ENCODE results near the gene AFF1. TPM values are rescaled to one million over a fixed set of nuclear protein-coding genes. Genes with fewer than 3 reads are reported as not detected.

AFF1 gene
- total and polyA plus RNA-seq, 2 experiments from 2014 or later, result 9.4 to 13.8 TPM

- H3K36me3 ChIP-seq (ENCODE audit: low read depth), result no peaks in the 10 kb centered on the region
- H3K27me3 ChIP-seq (replicated peaks; ENCODE audit: insufficient read depth), result no peaks in the 10 kb centered on the region
- no peaks in the 10 kb centered on the region for H3K9me2 ChIP-seq (ENCODE audit: insufficient read depth)
- no peak overlapping the region for H3K27ac ChIP-seq
- H4K20me1 ChIP-seq (ENCODE audit: insufficient read depth), result no peaks in the 10 kb centered on the region
- H2AFZ ChIP-seq, result no peak overlapping the region
- no peaks in the 10 kb centered on the region for H3F3A ChIP-seq (ENCODE audit: insufficient read depth)
- no peak overlapping the region for H3K4me3 ChIP-seq
- peaks cover 6% of the 10 kb centered on the region; the same call in 1 of the 2 replicates for H3K4me1 ChIP-seq (ENCODE audit: insufficient read depth)
- TF ChIP-seq EZH2 (IDR thresholded peaks at IDR 0.05; ENCODE audit: insufficient read depth, poor library complexity, severe bottlenecking), result no peak
- no peak for TF ChIP-seq EZH2phosphoT487 (IDR thresholded peaks at IDR 0.05; ENCODE audit: insufficient read depth, low read depth)
- no peaks in the 10 kb centered on the region for H3K9me3 ChIP-seq (ENCODE audit: low read depth)
- H3K79me2 ChIP-seq (ENCODE audit: insufficient read depth), result peaks cover 6% of the 10 kb centered on the region; the same call in 1 of the 2 replicates
- in situ Hi-C loops (cut with MboI), result no loop called here
- DNase-seq, result no peak
- no peak overlapping the region for H3K4me2 ChIP-seq (ENCODE audit: unreplicated experiment)
- no peak overlapping the region for H3K9ac ChIP-seq
Measured at GRCh38 chr4:86971355-86971683, 36.5 kb downstream of the AFF1 start.

DNA sequence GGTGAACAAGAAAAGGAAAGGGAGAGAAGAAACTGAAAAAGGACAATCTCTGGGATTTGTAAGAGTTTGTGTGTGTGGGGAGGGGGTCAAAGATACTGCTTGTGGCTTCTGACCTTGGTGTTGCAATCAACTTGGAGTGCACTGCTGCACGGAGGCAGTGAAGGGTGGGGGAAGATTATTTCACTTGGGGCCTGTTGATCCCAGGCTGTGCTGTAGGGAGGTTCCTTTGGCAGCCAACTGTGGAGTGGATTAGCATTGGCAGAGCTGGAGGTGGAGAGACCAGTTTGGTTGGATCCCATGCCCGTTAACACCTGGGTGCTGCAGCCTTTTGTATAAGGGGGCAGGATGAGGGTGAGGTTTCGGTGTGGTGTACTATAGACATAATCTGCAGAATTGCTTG, 38.2 kb downstream of the AFF1 start:
- TF ChIP-seq EZH2 (IDR thresholded peaks at IDR 0.05; ENCODE audit: insufficient read depth, poor library complexity, severe bottlenecking), result no peak
- H3K79me2 ChIP-seq (ENCODE audit: insufficient read depth), result no peaks in the 10 kb centered on the region
- H3K27ac ChIP-seq, result no peak overlapping the region
- no peaks in the 10 kb centered on the region for H3F3A ChIP-seq (ENCODE audit: insufficient read depth)
- DNase-seq, result no peak
- no peak overlapping the region for H2AFZ ChIP-seq
- no peaks in the 10 kb centered on the region for H3K9me3 ChIP-seq (ENCODE audit: low read depth)
- no peak overlapping the region for H3K4me3 ChIP-seq
- WGBS, 2 experiments (ENCODE audit: low coverage in 1 of 2, low lambda C conversion rate in 2 of 2, missing lambda C conversion rate in 2 of 2), result 64 to 66% methylated on average over 3 of the region's 3 CpGs
- no peak overlapping the region for H3K9ac ChIP-seq
- H3K36me3 ChIP-seq (ENCODE audit: low read depth), result no peaks in the 10 kb centered on the region
- no peaks in the 10 kb centered on the region for H4K20me1 ChIP-seq (ENCODE audit: insufficient read depth)
- no peaks in the 10 kb centered on the region for H3K27me3 ChIP-seq (replicated peaks; ENCODE audit: insufficient read depth)
- H3K4me2 ChIP-seq (ENCODE audit: unreplicated experiment), result no peak overlapping the region
- in situ Hi-C loops (cut with MboI), result no loop called here
- peaks cover 13% of the 10 kb centered on the region for H3K4me1 ChIP-seq (ENCODE audit: insufficient read depth)
- no peaks in the 10 kb centered on the region for H3K9me2 ChIP-seq (ENCODE audit: insufficient read depth)

GRCh38 chr4:86973668-86974067, 38.9 kb downstream of the AFF1 start:
- in situ Hi-C loops (cut with MboI), result no loop called here
- H3K4me2 ChIP-seq (ENCODE audit: unreplicated experiment), result no peak overlapping the region
- no peaks in the 10 kb centered on the region for H3K36me3 ChIP-seq (ENCODE audit: low read depth)
- no peaks in the 10 kb centered on the region for H3K27me3 ChIP-seq (replicated peaks; ENCODE audit: insufficient read depth)
- H2AFZ ChIP-seq, result no peak overlapping the region
- no peak for DNase-seq
- no peak overlapping the region for H3K27ac ChIP-seq
- H3K9me3 ChIP-seq (ENCODE audit: low read depth), result no peaks in the 10 kb centered on the region
- H3F3A ChIP-seq (ENCODE audit: insufficient read depth), result peaks cover 5% of the 10 kb centered on the region; the same call in 1 of the 2 replicates
- no peaks in the 10 kb centered on the region for H3K79me2 ChIP-seq (ENCODE audit: insufficient read depth)
- TF ChIP-seq EZH2phosphoT487 (IDR thresholded peaks at IDR 0.05; ENCODE audit: insufficient read depth, low read depth), result no peak
- no peak for TF ChIP-seq EZH2 (IDR thresholded peaks at IDR 0.05; ENCODE audit: insufficient read depth, poor library complexity, severe bottlenecking)
- H3K4me3 ChIP-seq, result no peak overlapping the region
- no peaks in the 10 kb centered on the region for H4K20me1 ChIP-seq (ENCODE audit: insufficient read depth)
- WGBS, 2 experiments (ENCODE audit: low coverage in 1 of 2, low lambda C conversion rate in 2 of 2, missing lambda C conversion rate in 2 of 2), result 72 to 82% methylated on average over 4 of the region's 4 CpGs
- H3K4me1 ChIP-seq (ENCODE audit: insufficient read depth), result peaks cover 13% of the 10 kb centered on the region
- no peak overlapping the region for H3K9ac ChIP-seq
- no peaks in the 10 kb centered on the region for H3K9me2 ChIP-seq (ENCODE audit: insufficient read depth)

DNA sequence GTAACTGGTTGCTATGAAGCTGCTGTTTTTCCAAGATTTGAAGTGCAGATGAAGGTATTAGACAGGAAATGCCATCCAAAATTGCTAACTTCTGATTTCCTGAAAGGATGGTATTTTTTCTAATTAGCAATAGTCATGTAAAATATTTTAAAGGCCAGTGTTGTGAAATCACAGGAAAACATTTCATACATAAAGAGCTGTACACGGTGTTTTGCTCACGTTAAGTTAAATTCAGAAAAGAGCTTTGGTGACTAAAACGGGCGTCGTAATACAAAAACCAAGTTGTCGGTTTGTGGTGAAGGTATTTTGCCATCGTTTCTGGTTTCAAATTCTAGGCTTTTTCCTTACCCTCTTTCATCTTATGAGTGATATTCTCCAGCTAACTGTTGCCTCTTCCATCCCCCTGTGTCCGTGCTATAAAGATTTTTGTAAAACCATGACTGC, 39.8 kb downstream of the AFF1 start:
- H3K36me3 ChIP-seq (ENCODE audit: low read depth), result no peaks in the 10 kb centered on the region
- no peaks in the 10 kb centered on the region for H3K9me3 ChIP-seq (ENCODE audit: low read depth)
- WGBS, 2 experiments (ENCODE audit: low coverage in 1 of 2, low lambda C conversion rate in 2 of 2, missing lambda C conversion rate in 2 of 2), result 80 to 89% methylated on average over 8 of the region's 8 CpGs
- DNase-seq, result peak; percentile 18
- no peak overlapping the region for H3K9ac ChIP-seq
- H3K4me1 ChIP-seq (ENCODE audit: insufficient read depth), result peaks cover 13% of the 10 kb centered on the region
- H3K27me3 ChIP-seq (replicated peaks; ENCODE audit: insufficient read depth), result no peaks in the 10 kb centered on the region
- no peak overlapping the region for H3K27ac ChIP-seq
- no peaks in the 10 kb centered on the region for H3K9me2 ChIP-seq (ENCODE audit: insufficient read depth)
- in situ Hi-C loops (cut with MboI), result no loop called here
- H4K20me1 ChIP-seq (ENCODE audit: insufficient read depth), result no peaks in the 10 kb centered on the region
- TF ChIP-seq EZH2phosphoT487 (IDR thresholded peaks at IDR 0.05; ENCODE audit: insufficient read depth, low read depth), result no peak
- no peak for TF ChIP-seq EZH2 (IDR thresholded peaks at IDR 0.05; ENCODE audit: insufficient read depth, poor library complexity, severe bottlenecking)
- H3K4me3 ChIP-seq, result no peak overlapping the region
- peaks cover 7% of the 10 kb centered on the region for H3K79me2 ChIP-seq (ENCODE audit: insufficient read depth)
- no peak overlapping the region for H2AFZ ChIP-seq
- H3K4me2 ChIP-seq (ENCODE audit: unreplicated experiment), result no peak overlapping the region
- H3F3A ChIP-seq (ENCODE audit: insufficient read depth), result peaks cover 7% of the 10 kb centered on the region; the same call in 1 of the 2 replicates

- H3K36me3 ChIP-seq (ENCODE audit: low read depth), result no peaks in the 10 kb centered on the region
- H3K4me1 ChIP-seq (ENCODE audit: insufficient read depth), result peaks cover 13% of the 10 kb centered on the region
- H3F3A ChIP-seq (ENCODE audit: insufficient read depth), result peaks cover 7% of the 10 kb centered on the region; the same call in 1 of the 2 replicates
- no peak overlapping the region for H3K9ac ChIP-seq
- no peak overlapping the region for H3K27ac ChIP-seq
- no peaks in the 10 kb centered on the region for H3K27me3 ChIP-seq (replicated peaks; ENCODE audit: insufficient read depth)
- no peaks in the 10 kb centered on the region for H3K9me2 ChIP-seq (ENCODE audit: insufficient read depth)
- no peaks in the 10 kb centered on the region for H3K9me3 ChIP-seq (ENCODE audit: low read depth)
- peaks cover 12% of the 10 kb centered on the region for H3K79me2 ChIP-seq (ENCODE audit: insufficient read depth)
- no peak for DNase-seq
- no peak overlapping the region for H3K4me2 ChIP-seq (ENCODE audit: unreplicated experiment)
- no peaks in the 10 kb centered on the region for H4K20me1 ChIP-seq (ENCODE audit: insufficient read depth)
- no peak overlapping the region for H3K4me3 ChIP-seq
- H2AFZ ChIP-seq, result no peak overlapping the region
- 91 to 97% methylated on average over 2 of the region's 2 CpGs for WGBS, 2 experiments (ENCODE audit: low coverage in 1 of 2, low lambda C conversion rate in 2 of 2, missing lambda C conversion rate in 2 of 2)
- TF ChIP-seq EZH2phosphoT487 (IDR thresholded peaks at IDR 0.05; ENCODE audit: insufficient read depth, low read depth) (no peak), EZH2 (IDR thresholded peaks at IDR 0.05; ENCODE audit: insufficient read depth, poor library complexity, severe bottlenecking) (no peak)
- in situ Hi-C loops (cut with MboI), result no loop called here
Measured at GRCh38 chr4:86975927-86976326, 41.1 kb downstream of the AFF1 start.

All from GM23248 (cell line).